Activated naive CD4-positive, alpha-beta T cell (primary cell): ENCODE data around the gene ERFE.

Experiments used
- DNase-seq, 4 experiments: peaks; one replicate each; lab custom pipeline; 2025; lab: John Stamatoyannopoulos, UW

Gene ERFE

DNA sequence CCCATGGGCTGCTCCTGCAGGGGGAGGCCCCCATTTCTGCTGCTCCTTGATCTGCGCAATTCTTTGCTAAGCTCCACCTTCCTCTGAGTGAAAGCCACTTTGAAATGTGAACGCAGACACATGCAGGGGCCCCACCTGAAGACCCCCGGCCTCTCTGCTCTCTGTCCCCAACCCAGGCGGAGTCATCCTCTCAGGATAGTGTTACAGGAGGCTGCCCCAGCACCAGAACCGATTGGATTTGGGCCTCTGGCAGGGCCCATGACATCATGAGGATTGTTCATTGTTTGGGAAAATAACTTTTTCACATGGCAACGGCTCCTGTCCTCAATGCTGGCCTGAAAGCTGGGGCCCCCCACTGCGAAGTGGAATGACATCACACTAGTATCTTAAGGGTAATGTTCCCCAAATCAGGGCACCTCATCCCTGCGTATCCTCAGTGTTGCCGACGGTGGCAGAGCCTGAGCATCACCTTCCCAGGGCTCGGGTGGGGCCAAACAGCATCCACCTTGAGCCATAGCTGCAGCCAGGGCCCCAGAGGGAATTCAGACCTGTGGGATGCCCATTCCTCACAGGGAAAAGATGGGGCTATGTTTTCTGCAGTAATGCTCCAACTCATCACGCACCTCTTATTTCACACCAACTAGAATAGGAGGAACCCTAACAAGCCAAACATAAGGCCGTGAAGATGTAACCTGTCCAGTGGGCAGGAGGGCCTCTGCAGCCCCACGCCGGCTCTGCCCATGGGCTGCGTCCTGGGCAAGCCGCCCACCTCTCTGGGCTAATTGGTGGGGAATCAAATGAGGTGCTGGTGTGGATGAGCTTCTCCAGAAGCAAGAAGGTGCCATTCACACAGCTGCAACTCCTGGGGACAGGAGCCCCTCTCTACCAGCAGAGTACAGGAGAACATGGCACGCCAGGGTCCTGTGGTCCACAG lies 2.7 kb upstream of the ERFE start:
- no peak for DNase-seq

DNA sequence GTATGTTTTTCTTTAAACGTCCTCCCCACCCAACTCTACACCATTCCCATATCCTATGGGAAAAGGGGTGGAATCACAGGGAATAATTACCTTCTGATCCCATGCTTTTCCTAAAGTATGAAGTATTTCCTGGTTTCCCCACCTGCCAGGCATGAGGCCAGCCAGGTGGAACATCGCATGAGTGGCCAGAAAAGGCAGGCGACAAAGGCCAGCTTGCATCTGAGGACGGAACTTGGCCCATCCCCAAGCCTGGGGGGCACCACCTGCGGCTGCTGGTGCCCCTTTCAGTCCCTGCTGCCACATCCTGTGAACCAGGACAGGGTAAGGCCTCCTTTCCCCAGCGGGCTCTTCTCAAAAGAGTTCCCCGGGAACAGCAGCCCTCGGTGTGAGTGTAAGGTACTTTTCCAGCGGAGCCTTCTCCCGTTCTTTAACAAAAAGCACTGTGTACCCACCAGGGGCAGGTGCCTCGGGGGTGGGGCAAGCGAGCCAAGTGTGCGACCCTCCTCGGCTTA lies 1.2 kb upstream of the ERFE start:
- no peak for DNase-seq

DNA sequence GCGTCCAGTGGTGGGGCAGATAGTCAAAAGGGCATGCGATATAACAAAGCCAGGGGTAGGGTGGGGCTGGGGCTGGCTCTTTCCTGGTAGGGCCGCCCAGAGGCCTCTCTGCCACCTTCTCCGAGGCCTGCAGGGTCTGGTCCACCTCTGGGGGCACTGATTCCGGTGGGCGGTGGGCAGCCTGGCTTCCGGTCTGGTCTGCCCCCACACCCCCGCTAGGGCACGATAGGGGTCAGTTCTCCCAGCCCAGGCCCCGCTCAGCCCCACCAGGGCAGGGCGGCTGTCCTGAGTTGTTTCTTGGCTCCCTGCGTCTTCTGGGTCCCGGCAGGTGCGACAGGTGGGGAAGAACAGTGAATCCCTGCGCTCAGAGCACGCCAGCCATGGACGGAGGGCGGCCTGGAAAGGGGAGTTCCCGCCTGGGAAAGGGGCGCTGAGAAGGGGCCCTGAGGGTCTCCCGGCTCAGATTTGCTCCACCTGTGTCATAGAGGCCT lies 707 bp upstream of the ERFE start:
- no peak for DNase-seq

DNA sequence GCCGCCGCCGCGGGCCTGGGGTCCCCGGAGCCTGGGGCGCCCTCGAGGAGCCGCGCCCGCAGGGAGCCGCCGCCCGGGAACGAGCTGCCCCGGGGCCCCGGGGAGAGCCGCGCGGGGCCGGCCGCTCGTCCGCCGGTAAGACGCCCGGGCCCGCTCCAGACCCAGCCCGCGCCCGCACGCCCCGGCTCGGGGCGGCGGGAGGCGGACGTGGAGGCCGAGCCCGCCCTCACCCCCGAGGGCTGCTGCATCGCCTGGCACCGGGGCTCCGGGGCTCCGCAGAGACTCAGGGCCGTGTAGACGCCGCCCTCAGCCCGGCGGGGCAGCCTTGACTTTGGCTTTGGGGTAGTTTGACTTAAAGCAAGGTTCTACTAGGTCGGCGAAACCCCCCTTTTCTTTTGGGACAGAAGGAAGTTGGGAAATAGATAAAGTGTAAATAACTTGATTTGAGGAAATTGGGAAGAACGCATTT lies 335 bp downstream of the ERFE start:
- DNase-seq = no peak

DNA sequence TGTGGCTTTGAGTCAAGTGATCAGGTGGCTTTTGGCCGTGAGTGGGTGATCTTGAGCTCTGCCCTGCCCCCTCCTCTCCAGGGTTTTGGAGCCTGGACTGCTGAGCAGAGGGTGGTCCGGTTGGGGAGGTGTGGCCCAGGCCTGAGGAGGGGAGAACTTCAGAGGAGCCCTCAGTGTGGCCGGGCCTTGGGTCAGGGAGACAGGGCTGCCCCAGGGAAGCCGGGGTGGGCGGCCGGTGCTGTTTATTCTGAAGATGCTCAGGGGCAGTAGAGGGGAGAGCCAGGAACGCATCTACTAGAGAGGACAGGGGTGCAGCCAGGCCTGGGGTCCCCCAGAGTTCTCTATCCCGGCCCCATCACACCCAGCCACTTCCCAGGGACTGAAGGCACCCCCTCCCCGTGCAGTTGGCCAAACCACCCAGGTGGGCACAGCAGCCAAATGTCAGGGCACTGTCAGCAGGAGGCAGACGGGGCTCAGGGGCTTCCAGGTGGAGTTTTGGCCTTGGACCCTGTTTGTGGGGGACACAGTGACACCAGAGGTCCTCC lies 963 bp downstream of the ERFE start:
- DNase-seq = no peak

DNA sequence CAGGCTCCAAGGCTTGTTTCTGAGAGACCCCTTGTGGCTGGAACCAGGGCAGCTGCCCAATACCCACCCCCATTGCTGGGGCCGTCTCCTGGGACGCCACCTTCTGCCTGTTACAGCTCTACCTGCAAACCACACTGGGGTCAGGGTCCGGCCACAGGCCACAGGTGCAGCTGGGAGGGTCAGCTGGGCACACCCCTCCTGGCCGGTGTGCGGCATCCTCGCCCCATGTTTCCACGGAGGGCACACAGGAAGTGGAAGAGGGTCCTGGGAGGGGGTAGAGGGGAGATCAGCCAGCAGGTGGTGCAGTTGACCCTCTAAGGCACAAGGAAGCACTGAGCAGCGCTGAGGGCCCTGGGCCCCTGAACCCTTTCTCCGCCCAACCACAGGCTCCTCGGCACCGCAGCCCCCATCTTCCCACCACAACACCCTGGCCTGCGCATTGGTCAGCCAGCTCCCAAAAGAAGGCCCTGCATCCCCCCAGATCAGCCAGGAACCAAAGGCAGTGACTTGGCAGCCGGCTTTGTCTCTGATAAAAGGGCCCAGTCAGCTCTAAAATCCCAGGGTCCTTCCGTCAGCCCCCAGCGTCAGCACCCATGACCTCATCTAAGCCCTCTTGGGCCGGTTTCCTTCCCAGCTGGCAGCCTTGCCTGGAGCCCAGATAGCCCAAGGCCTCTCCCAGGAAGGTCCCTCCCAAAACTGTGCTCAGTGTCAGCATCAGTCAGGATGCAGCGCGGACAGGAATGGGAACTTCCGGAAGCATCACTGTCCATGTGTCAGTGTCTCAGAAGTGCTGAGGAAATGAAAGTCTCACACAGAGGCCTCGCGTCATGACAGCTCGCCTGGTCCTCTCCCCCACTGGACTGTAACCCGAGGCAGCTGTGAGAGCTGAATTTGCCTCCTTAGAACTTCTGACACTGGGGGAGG lies 1.7 kb downstream of the ERFE start:
- DNase-seq = no peak

DNA sequence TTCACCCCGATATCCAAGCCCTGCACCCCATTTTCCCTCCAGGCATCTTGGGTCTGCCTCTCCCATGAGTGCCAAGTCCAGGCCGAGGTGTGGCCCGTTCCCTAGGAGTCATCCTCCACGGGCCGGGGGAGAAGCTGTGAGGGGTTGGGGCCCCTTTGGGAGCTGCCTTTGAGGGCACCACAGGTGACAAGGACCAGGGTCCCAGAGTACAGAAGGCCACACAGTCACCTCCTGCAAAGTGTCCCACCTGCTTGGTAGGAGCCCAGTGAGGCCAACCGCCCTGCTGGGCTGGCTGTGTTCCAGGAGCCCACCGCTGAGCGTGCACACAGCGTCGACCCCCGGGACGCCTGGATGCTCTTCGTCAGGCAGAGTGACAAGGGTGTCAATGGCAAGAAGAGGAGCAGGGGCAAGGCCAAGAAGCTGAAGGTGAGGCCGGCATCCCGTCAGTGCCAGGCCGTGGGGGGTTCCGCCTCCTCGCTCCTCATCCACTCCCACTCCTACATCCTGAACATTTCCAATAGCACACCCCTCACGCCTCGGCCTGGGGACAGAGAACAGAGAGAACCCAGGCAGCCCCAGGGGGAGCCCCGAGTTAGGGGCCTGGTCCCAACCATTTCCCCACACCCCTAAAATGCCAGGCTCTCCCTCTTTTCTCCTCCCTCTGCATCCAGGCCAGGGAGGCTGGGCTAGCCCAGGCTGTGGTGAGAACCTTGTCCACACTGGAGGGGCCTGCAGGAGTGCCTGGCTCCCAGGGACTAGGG lies 2.7 kb downstream of the ERFE start:
- DNase-seq = no peak

DNA sequence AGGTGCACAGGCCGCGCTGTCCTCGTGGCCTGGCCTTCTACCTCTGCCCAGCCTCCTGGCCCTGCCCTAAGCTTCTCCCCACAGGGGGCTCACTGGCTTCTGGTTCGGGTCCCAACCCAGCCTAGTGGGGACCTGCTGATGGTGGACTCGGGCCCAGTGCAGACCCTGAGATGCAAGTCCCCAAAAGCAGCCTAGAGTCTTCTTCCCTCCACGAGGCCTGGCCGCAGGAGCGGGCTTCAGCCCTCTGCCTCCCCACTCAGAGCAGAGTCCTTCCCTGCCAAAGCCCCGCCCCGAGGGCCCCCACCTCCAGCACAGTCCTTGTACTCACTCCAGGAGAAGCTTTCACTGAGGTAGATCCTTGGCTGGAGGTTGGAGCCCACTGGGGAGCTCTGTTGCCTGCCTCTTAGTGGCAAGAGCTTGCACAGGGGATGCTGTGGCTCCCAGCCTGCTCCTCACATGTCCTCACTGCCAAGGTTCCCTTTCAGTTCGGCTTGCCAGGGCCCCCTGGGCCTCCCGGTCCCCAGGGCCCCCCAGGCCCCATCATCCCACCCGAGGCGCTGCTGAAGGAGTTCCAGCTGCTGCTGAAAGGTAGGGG lies 3.6 kb downstream of the ERFE start:
- no peak for DNase-seq

DNA sequence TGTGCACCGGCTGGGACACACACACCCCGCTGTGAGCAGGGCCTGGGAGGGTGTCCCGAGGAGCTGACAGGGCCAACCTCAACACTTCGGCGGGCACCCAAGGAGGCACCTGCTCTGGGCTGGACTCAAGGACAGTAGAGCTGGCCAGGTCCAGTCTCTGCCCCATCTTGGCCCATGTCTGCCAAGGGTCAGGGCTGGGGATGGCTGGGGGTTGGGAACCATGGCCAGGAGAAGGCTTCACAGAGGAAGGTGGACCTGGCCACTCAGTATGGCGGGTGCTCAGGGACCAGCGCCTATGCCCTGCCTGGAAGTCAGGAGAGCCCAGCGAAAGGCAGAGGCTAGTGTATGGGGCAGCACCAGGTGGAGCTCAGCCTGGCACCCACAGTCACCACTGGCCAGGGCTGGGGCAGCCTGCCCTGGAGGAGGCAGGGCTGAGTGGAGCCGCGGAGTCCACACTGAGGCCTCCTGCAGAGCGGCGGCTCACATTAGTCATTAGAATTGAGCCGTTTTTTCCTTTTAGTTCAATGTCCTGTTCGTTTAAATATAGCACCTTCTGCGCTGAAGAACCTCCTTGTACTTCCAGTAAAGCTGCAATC lies 4.2 kb downstream of the ERFE start:
- DNase-seq = no peak

DNA sequence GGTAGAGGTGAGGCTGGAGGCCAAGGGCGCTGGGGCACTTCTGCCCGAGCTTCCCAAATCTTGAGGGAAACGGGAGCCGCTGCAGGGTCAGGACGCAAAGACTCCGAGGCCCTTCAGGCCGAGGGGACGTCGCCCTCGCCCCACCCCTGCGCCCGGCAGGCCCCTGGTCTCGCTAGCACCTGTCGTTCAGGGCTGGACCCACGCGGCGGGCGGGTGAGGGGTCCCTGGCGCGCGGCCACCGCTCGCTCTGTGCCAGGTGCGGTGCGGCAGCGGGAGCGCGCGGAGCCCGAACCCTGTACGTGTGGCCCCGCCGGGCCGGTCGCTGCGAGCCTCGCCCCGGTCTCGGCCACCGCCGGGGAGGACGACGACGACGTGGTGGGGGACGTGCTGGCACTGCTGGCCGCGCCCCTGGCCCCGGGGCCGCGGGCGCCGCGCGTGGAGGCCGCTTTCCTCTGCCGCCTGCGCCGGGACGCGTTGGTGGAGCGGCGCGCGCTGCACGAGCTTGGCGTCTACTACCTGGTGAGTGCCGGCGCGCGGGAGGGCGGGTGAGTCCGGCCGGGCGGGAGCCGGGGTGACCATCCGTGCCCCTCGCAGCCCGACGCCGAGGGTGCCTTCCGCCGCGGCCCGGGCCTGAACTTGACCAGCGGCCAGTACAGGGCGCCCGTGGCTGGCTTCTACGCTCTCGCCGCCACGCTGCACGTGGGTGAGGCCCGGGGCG lies 4.9 kb downstream of the ERFE start:
- no peak for DNase-seq

DNA sequence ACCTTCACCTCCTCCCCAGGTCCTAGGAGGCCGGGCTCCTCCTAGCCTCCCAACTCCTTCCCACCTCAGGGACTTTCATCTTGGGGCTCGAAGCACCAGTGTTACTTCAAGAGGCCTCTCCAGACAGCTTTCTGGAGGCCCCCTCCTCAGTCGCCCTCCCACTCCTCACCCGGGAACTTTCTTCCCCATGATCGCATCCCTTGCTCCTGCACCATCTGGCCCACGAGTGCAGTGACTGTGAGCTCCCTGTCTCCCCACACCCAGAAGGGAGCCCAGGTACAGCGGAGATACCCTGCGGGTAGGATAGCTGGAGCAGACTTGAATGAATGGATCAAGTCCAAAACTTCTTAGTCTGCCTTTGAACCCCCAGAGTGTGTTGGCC lies 6.1 kb downstream of the ERFE start:
- no peak for DNase-seq

DNA sequence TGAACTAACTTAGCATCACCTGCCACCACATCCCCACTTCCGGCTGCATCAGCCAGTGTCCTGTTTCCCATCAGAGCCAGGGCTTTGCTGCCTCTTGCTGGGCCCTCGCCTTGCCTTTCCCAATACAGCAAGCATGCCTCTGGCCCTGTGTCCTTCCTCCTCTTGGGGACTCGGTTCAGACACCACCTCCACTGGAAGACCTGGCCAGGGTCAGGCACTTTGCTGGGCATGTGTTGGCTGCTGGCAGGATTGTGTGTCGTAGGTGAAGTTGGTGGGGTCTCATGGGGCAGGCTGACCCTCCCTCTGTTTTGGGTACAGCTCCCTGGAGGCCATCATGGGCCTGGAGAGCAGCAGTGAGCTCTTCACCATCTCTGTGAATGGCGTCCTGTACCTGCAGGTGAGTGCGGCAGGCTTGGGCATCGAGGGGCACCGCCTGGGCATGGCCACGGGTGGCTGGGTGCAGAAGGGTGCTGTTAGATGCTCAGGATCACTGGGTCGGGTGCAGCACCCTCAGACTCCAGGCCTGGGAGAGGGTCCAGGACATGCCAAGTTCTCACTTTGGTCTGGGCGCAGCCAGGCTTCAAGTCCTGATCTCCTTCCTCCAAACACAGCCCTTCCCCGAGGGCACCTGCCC lies 6.6 kb downstream of the ERFE start:
- DNase-seq = no peak

DNA sequence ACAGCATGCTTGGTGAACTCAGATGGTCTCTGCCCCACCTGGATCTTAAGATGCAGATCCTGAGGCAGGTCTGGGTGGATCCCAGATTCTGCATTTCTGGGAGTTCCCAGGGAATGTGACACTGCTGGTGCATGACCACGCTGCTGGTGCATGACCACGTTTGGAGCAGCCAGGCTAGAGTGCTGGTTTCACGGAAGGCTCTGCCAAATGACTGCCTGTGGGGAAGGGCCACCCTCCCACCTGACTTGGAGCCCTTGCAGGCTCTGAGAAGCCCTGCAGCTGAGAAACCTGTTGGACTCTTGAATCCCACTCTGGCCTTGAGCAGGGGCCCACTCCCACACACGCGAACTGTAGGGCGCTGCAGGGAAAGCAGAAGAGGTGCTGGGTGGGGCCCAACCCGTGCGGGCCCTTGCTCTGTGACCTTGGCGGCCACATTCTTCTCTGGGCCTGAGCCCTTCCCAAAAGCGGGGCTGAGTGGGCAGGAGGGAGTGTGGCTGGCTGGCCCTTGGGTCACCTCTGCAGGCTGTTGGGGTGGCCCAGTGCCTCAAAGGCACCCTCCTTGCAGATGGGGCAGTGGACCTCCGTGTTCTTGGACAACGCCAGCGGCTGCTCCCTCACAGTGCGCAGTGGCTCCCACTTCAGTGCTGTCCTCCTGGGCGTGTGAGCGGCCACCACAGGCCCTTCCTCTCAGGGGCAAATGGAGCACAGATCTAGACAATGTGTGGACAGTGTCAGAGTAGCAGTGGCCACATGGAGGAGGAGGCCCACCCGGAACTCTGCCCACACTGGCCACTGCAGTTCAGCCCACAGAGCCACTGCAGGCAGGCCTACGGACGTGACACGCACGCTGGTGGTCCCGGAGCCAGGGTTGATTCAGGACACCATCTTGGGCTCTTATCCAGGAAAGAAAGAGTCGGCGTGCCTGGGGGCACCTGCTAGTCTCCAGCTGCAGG lies 7.9 kb downstream of the ERFE start:
- no peak for DNase-seq

DNA sequence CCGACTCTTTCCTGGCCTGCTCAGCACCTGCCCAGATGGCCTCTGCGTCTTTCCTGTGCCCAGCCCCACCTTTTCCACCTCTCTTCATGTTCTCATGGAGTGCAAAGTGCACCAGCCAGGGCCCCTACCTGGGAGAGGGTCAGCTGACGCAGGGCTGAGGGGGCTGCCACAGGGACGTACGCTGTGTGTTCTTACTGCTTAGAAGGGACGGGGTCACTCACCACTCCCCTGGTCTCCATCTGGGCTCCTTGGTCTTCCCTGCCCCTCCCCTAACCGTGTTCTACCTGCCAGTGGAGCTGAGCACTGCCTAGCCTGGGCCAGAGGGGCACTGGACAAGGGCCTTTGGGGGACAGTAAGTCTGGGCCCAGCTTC lies 8.6 kb downstream of the ERFE start:
- DNase-seq = no peak

DNA sequence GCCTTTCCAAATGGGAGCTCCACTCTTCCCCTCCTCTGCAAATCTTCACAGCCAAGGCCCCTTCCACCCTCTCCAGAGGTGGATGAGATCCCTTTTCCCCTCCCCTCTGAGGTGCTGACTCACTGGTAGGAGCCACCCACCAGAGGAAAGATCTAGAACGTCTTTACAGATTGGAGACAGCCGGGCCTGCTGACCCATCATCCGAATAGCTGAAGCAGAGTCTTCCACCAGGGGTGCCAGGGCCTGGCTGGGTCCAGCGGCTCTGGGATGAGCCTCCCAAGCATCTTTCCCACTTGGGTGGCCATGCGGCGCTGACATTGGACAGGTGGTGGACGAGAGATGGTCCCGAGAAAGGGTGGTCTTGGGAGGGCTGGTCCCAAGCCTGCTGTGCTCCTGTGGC lies 9.0 kb downstream of the ERFE start:
- DNase-seq = no peak

DNA sequence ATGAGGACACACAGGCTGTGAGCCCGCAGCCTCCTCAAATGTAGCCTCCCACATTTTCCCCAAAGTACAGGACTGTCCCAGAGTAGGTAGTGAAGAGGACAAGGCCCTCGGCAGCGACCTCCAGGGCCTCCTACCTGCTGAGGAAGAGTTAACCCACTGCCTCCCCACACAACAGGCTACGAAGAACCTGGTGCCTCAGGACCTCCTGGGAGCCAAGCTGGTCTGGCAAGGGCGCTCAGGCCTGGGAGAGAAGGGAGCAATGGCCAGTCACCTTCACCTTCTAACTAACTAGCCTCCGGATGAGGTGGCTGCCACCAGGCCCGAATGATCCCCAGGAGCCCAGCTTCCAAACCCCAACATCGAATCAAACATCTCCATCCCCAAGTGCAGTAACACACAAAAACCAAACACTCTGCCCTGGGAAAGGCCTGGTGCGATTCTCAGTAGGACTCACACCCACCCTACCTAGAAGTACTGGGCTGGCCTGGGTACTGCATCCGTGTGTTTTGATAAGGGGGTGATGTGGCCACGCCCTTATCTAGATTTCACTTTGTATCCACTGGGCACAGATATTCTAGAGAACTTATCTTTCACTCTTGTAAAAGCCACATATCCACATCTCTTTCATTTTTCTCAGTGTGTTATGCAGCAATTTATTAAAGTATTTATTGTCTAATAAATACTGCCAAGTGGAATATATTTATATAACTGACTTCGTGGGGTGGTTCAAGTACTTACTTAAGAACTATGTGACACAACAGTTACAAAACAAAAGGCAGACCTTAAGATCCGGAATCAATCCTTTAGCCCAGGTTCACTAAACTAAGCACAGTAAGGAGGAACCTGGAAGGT lies 9.7 kb downstream of the ERFE start:
- no peak for DNase-seq

DNA sequence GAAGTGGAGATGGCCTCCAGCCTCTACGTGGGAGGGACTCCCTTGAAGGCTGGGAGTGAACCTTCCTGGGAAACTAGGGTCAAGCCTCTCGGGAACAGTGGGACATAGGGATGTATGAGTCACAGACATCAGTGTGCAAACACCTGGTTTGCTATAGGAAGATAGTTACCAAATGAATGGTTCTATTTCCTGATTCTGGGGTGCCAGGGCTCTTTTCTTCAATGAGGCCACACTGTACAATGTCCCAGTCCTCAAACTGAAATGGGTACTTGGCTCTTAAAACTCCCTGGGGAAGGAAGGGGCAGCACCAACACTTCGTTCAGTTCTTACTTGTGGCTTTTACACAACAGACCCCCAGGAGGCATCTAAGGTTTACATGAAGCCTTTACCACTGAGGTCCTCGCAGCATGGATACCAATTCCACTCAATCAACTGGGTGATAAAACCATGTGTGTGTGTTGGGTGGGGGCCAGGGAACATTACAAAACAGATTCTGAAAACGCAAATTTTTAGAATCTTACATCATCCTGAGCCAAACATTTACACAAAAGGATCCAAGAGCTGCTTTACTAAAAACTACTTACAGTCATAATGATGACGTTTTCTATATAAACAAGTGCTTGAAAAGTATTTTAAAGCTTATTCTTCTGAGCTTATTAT lies 10.4 kb downstream of the ERFE start:
- DNase-seq = no peak
